Middle frontal gyrus (tissue), 1 donor: ENCODE data around the gene TRNT1.
A peak's percentile ranks its signal among the peaks of the same experiment; 100 is the strongest.

Source experiments
- DNase-seq: peaks from one replicate; pipeline ENCODE4 v3.0.0-alpha.2; 2015; ENCODE audit warnings: low spot score; ENCODE audit errors: extremely low spot score

The TRNT1 gene

DNA sequence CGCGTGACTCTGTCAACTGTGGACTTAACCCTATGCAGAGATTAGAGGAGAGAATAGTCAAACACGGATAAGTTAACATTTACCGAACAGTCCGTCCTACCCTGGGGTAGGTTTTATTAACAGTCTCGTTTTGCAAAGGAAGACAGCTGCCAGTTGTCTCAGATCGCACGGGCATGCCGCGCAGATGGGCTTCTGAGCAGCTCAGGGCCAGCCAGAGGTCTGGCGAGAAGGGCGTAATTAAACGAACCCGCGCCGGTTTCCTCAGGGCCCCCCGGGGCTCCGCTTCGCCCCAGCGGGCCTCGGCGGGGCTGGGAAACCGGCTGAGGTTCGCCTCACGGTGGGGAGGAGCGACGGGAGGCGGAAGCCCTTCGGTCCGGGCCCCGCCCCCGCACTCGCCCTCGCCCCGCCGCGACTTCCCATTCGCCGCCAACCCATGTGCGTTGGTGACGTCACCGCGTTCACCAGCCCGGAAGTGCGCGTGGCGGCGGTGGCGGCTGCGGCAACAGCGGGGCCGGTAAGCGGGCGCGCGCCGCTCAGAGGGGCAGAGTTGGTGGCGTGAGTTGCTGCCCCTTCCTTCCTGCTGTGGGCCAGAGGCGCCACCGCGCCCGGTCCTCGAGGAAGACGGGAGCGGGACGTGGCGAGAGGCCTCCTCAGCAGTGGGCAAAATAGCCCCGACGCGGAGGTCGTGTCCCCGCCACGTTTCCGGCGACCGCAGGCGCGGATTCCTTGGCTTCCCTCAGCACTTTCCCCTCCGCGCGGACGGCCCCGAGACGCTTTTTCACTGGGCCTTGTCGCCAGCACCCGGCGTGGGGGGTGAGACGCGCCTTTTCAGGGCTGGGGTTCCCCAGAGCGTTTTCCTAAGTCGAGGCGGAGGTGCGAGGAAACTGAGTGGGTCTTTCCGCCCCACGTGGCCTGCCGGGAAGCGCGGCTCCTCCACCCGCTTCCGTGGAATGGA, at the start of gene TRNT1:
Gene TRNT1, plus strand, starts transcription at position 464 of the 955 bp plus-strand sequence. CDS start 2,101 bp downstream, outside the sequence.
- DNase-seq, result peak; percentile 87

DNA sequence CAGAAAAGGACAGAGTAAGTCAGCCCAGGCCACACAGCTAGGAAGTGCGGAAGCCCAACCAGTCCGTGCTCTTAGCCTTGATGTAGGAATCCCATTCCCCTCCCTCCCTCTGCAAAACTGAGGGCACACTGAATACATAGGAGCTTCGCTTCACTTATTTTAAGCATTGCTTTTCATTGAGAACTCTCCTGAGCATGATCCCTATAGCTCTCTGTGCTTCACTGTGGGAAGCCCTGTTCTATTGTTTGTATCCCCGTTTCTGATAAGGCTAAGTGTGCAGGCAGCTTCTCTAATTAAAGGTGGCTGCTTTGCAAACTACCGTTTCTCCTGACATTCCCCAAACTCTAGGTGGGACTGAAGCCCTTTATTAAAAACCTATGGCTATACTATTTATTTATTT, 46.4 kb upstream of the TRNT1 start:
- no peak for DNase-seq

DNA sequence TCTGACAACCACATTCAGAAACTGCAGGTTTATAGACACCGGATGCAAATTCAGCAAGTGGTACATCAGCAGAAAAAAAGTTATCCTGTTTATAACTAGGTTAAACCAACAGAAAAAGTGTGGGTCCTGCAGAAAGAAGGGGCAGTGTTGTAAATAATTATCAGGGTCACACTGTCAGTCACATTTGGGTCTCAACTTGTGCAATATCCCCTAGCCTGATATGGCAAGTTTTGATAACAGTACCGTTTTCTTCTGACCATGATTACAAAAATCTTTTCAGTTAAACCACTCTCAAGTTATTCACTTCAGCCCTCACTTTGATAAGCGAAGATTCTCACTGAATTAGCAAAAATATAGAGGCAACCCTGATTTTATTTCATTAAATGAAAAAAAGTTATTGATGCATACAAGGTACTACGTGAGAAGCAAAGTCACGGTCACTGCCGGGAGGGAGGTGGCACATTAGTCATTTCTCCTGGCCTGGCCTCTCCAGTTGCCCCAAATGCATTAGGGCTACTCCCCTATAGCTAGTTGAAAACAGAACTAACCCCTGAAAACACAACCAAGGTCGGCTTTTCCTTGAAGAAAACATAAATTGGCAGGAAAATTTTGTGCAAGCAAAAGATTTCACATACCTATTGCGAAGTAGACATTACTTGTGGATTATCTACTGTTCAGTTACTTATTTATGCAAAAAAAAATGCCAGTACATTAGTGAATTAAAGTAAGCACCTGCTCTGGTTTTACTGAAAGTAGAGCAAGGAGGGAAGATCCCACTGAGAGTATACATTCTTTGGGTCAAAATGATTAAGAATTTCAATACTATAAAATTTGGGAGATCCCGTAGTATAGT, 45.1 kb upstream of the TRNT1 start:
- DNase-seq, result no peak

DNA sequence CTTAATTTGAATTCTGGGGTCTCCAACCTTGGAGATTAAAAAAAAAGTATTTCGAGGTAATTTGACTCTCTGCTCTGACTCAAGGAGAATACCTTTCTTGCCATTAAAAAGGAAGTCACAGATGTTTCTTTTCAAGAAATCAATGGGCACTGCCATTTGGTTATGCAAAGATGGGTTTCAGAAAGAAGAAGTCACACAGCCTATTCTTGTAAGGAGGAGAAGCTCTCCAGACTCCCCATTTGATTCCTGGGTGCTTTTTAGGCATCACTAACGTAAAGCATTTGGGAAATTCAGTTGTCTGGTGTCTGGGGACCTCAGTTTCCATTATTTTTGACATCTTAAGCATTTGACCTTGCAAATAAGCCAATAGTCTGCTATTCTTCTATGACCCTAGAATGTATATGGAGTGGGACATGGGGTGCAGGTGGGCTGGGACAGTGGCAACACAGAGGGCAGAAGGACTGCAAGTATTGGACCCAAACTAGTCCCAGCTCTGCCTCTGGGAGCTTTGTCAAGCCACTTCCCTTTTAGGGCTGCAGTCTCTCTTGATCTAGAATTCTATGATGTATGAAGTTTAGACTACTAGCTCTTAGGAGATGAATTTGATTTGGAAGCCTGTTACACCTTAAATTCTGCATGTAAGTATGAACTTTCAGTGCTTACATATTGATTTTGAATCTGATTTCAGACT, 44.4 kb upstream of the TRNT1 start:
- DNase-seq, result no peak

DNA sequence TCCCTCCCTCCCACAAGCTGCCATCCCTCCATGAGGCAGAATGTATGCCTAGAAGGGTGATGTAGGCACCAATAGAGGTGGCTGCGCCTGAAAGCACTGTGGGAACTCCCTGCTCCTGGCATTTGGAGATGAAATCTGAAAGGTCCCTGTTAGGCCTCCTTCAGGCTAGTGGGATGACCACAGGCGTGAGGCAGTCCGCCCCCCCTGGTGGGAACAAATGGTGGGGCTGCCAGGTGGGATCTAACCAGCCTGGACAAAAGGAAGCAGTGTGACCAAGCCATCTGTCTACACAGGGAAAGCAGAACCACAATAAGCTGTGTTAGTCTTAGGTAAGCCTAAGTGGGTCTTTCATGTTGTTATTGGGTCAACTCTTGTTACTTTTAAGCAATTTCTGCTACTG, 41.9 kb upstream of the TRNT1 start:
- DNase-seq, result no peak

DNA sequence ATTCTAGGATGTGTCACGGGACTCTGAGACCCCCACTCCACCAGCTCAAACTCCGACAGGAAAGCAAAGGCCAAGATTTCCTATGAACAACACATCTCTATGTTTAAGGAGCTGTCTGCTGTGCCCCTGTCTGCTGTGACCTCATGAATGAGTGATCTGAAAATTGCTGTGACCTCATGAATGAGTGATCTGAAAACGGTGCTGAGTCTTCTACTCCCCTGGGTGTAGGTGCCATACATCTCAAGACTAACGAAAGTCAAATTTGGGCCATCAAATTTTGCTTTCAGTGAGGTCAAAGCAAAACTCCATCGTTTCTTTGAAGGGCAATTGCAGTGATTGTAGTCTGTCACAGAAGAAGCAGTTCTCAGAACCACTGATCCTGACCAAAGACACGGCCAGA, 41.0 kb upstream of the TRNT1 start:
- DNase-seq, result no peak

DNA sequence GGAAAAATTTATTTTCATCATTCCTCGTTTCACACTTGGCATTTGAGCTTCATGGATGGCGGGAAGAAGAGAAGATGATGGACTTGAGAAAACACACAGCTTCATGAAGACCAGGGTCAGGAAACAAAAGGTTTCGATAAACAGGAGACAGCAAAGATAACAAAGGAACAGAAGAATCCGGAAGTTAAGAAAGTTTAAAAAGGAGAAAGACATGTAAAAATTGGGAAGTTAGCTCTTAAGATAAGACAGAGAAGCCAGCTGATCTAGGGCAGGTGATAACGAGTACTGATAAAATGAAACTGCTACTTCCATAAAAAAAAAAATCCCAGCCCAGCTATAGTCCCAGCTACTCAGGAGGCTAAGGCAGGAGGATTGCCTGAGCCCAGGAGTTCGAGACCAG, 40.5 kb upstream of the TRNT1 start:
- DNase-seq, result no peak

DNA sequence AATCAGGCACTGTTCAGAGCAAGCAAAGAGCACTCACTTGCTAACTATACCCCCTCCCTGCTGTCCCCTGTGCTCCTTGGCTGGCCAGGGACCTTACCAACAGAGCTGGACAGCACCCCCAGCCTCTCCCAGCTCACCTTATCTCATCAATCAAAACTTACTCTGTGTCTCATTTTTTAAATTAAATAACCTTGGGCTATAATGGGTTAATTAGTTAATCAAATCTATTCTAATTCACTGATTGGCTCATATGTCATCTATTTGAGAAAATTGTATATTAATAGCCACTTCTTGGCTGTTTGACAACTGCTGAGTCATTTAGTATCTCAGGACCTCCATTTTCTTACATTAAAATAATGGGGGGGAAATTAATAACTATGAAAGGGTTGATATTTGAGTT, 39.5 kb upstream of the TRNT1 start:
- DNase-seq, result no peak

DNA sequence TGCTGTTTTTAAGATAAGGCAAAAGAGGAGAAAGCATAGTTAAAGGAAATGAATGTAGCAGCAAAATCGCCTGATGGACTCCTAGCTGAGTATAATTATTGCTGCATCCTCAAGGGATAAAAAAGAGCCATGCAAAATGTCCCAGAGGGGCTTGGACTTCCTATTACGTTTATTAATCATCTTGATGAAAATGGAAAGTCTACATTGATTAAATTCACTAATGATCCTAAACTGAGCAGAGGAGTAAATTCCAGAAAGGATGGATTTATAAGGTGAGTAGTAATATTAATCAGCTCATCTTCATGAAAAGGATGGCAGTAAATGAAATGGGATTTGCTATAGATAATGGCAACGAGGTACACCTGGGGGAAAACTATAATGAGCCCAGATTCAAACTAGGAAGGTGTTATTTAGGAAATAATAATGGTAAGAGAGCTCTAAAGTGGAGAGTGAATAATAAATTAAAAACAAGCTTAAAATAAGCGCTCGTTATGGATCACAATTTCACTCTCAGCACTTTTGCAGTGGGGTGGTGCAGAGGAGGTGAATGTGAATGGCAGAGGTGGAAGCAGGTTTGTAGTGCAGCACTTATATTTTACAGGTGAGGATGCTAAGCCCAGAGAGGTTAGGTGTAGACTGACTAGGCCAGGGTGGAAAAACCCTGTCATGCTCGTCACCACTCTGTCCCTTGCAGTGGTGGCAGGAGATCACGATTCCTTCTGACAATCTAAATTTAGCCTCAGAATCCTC, 38.8 kb upstream of the TRNT1 start:
- no peak for DNase-seq

DNA sequence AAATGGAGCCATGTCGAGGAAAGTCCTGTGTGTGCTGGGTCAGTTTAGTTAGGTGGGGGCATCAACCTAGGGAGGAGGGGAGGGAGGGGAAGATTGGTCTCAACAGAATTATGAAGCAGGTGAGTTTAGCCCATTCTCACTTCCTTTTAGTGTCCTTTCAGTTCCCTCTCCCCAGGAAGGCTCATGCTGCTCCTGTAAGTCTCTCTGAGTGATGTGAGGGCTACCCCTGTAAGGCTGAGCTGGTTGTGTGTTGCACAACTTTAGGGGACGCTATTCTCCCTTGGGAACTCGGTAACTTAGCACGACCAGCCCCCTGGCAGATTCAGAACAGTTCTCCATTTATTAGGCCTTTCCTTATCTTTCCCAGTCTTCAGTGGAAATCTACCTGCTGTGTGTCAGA, 37.7 kb upstream of the TRNT1 start:
- DNase-seq, result no peak

DNA sequence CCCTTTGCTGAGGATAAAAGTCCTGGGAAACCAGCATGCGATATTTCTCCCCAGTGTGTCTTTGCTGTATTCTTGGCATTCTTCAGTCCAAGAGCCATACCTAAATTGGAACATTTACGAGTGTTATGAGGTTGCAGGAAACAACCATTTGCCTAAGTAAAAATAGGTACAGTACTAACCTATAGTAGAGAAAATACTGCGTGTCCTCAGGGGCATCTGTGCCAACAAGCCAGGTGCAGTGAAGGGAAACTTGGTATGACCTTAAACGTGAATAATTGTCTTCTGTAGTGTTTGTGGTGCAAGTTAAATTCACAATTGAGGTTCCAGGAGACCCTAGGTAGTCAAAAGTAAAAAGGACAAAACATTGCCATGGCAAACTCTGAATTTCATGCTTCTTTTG, 28.8 kb upstream of the TRNT1 start:
- DNase-seq, result no peak

DNA sequence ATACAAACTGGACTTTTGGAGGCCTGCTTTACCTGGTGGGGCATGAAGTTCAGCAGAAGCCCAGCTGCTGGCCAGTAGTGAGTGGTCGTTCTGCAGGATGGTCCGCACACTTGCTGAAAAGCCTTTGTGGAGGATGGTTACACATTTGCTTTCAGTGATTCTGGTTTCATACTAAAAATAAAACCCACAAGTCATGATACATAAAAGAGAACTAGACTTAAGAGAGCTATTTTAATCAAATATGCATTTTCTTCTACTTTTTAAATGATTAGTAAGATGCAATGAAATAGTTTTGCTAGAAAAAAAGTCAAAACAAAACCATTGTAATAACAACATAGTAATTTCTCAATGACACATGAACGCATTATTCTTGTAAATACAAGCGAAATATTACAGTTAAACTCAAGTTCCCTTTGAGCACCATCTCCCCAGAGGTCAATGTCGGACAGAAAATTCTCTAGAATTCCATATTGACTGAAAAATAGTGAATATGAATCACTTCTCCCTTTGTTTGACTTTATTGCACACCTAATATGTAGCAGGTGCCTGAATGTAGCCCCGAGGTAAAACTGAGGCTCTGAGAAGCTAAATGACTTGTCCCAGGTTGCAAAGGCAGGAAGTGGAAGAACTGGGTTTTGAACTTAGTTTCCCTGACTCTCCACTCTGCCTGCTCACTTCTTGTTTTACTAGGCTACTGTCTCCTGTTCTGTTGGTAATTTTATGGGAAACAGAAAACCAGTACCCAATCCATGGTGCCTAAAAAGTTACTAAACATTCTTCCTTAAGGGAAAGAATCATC, 24.9 kb upstream of the TRNT1 start:
- DNase-seq, result no peak

DNA sequence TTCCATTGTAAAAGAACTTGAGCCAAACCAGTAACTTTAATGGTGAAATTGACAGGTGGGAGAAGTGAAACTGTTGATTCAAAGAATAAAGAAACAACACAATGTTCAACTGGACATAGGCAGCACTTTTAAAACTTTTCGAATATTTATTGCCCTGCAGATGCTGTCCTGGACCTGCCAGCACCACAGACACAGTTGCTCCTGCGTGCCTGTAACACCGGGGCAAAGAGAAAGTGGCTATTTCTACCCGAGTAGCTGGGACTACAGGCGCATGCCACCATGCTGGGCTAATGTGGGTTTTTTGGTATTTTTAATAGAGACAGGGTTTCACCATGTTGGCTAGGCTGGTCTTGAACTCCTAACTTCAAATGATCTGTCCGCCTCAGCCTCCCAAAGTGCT, 24.0 kb upstream of the TRNT1 start:
- DNase-seq, result no peak

DNA sequence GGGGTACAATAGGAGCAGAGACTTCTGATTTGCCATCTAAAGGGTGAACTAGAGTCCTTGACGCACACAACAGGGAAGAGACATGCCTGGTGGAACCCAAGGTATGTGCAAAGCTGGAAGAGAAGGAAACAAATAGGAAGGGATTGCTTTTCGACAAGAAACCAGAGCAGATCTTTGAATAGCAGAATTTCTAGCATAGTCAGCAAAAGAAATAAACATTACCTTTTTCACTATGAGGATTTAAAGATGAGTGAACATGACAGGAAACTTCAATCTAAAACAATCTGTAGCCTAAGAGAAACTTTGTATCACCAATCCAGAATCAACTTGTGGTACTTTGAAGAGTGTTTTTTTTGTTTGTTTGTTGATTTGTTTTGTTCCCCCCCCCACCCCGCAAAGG, 21.5 kb upstream of the TRNT1 start:
- DNase-seq, result no peak

DNA sequence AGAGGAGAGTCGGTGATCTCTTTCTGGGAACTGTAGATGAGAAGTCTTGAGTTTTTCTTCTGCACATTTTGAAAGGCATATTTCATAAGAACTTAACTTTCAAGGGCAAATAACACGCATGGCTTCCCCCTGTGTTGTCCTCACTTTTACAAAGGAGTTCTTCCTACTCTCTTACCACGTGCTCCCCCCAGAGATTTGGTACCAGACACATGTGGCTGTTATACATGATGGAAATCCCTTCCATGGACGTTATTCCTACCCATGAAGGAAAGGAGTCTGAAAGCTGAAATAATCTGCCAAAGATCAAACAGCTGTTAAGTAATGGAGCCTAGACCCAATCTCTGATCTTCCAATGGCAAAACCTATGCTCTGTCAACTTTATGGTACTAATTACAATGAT, 20.9 kb upstream of the TRNT1 start:
- no peak for DNase-seq

DNA sequence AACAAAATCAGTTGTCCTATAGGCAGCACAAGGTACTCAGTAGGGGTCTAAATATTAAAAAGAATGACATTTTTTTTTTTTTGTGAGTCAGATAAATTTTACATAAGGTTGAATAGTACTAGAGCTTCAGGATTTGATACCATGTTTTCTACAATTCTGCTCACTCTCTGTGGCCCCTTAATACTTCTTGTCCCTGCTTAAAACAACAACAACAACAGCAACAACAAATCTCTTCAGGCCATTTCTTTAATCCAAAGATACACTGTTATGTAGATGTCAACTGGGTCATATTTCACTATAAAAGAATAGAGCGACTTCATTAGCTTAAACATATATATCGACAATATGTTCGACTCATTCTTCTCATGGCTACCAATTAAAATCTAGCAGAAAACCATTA, 19.6 kb upstream of the TRNT1 start:
- DNase-seq, result no peak

DNA sequence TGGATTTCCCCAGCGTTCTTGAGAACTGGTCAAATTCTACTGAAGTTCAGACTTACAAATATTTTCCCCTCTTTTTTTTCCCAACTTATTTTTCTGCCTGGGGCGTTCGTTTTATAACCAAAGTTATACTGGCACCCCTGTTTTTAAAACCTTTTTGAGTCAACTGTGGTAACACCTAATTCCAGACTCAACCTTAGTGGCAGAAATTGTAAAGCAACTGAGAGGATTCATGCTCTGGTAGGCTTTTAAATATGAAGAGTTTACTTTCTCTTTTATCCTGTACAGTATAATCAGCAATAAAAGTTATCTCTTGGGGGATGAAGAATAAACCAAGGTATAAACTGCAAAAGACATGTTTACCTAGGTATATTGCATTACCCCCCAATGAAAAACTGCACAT, 18.9 kb upstream of the TRNT1 start:
- no peak for DNase-seq

DNA sequence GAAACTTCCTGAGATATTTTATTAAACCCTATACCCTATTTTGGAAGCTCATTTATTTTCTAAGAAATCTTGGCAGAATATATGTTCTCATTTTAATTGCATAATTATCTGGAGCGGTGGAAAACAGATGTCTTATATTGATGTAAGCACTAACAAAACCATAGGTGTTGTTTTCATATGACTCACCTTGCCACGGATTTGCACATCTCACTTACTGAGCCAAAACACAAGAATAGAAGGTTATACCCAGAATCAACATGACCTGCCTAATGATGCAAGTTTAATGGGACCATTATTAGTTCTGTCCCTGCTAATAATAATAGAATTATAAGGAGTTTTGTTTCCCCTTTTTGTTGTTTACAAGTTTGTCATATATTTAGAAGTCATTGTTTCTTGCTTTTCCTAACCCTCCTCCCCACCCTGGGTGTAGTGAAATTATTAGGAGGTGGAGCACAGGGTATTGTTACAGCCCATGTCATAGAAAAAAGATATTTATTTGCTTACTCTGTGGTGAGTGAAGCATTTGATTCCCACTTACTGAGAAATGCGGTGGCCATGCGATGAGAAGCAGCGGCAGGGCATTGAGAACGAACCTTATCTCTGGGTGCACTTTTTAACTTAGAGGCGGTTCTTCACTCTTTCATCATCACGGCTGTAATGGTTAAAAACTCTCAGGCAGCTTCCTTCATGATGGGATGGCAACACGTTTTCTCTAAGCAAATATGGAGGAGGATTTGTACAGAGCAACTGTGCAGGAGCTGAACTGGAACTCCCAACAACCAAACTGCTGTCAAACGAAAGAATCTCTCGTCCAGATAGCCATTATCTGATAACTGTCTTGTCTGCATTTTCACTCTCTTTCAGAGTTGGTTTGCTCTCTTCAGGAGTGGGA, 17.1 kb upstream of the TRNT1 start:
- no peak for DNase-seq

DNA sequence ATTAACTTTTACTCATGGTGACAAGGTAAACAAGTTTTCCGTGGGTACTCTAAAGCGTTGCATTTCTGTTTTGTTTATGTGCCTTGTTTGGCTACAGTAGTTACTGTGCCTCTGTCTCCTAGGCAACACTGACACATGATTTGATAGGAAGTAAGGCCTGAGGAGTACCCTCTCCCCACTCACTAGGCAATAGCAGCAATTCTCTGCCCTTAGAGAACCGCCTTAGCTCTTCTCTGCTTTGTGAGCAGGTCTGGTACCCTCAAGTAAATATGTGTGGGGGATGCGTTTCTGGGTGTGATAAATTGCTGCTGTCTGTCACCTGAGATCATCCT, 16.5 kb upstream of the TRNT1 start, which contains the start of gene IL5RA:
Gene IL5RA, minus strand, starts transcription at position 76 of the 332 bp plus-strand sequence. CDS start 5,390 bp downstream, outside the sequence.
- no peak for DNase-seq
